22Rv1 (cell line): ENCODE results near the gene KRT14.

Experiments used
- ZFX ChIP-seq: fragments of 450-650 bp; IDR thresholded peaks from 2 replicates; pipeline ENCODE4 v1.6.1; 2017; ENCODE audit warnings: antibody characterized with exemption, borderline replicate concordance
- TF ChIP-seq, protein P1 (sequence below): fragments of 450-650 bp; IDR thresholded peaks from 2 replicates; pipeline ENCODE4 v1.5.1; 2017; ENCODE audit warnings: mild to moderate bottlenecking

DNA sequence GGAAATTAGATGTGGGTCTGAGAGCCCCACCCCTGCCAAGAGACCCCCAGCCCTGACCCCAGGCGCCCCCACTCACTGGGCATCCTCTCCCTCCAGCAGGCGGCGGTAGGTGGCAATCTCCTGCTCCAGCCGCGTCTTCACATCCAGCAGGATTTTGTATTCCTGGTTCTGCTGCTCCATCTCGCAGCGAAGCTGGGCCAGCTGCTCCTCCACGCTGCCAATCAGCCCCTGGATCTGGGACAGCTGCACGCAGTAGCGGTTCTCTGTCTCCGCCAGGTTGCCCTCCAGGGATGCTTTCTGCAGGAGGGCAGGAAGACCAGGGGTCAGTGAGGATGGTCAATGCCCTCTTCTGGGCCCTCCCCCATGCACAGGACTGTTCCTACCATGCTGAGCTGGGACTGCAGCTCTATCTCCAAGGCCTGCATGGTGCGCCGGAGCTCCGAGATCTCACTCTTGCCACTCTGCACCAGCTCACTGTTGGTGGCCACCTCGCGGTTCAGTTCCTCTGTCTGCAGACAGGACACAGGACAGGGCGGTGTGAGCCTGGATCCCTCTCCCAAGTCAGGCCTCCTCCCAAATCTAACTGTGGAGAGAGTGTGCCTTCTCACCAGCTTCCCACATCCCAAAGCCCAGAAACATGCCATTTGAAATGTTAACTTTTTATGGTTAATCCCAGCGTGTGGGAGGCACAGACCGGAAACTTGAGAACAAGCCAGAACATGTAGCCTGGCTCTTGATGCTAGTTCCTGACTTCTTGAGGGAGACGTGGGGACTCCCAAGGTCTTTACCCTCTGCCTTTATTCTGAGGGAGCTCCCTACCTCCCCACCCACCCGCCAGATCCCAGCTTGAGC is 34.1 kb upstream of the KRT14 start:
- TF ChIP-seq, protein P1, sequence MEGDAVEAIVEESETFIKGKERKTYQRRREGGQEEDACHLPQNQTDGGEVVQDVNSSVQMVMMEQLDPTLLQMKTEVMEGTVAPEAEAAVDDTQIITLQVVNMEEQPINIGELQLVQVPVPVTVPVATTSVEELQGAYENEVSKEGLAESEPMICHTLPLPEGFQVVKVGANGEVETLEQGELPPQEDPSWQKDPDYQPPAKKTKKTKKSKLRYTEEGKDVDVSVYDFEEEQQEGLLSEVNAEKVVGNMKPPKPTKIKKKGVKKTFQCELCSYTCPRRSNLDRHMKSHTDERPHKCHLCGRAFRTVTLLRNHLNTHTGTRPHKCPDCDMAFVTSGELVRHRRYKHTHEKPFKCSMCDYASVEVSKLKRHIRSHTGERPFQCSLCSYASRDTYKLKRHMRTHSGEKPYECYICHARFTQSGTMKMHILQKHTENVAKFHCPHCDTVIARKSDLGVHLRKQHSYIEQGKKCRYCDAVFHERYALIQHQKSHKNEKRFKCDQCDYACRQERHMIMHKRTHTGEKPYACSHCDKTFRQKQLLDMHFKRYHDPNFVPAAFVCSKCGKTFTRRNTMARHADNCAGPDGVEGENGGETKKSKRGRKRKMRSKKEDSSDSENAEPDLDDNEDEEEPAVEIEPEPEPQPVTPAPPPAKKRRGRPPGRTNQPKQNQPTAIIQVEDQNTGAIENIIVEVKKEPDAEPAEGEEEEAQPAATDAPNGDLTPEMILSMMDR, result no peak
- TF ChIP-seq ZFX, result no peak
